K562 (cell line): Measurements from ENCODE around the gene PRKCE. TPM values are rescaled to one million over a fixed set of nuclear protein-coding genes. Genes with fewer than 3 reads are reported as not detected.

Source experiments
- ATAC-seq: fragments of 200-7000 bp; cut with Tn5 transposase; 3 replicates; pipeline ENCODE4 v1.9.1; 2020; ENCODE audit warnings: moderate library complexity
- BruUV-seq: library from RNA; stranded (reverse); fragments of 400-500 nt; replicated peaks from 2 replicates; lab custom pipeline; 2021; lab: Mats Ljungman, UMichigan
- CTCF ChIA-PET: fragments of 300-600 bp; formaldehyde crosslinking; extraction: SDS; loops from one replicate; lab custom pipeline; 2021; ENCODE audit warnings: low intra/inter-chr PET ratio; lab: Yijun Ruan, JAX
- POLR2A ChIA-PET: fragments of 300-600, 350-650 bp; sonication (Branson Sonifier 250); formaldehyde crosslinking; extraction: SDS; loops from one replicate; lab custom pipeline; 2021; ENCODE audit warnings: antibody characterized with exemption, inconsistent platforms; lab: Yijun Ruan, JAX
- DNase-seq, 4 experiments: peaks; one replicate each; pipeline versions ENCODE4 v3.0.0 to v3.0.0-alpha.2; 2011 to 2018; ENCODE audit warnings: low spot score in 3 of 4, mixed read lengths in 3 of 4; ENCODE audit errors: extremely low read depth in 1 of 4
- FAIRE-seq: peaks from 2 replicates; lab custom pipeline; 2011; peaks lifted over from hg19 to GRCh38; lab: Jason Lieb, UNC
- H2AFZ ChIP-seq: 2 replicates; pipeline ENCODE4 v1.6.0; 2011; ENCODE audit warnings: low read depth, low read length, control low read depth, inconsistent platforms
- H3K27ac ChIP-seq: fragments of 200-600 bp; 3 replicates; pipeline ENCODE4 v1.8.0; 2011; ENCODE audit warnings: low read depth, mild to moderate bottlenecking, control low read depth, inconsistent platforms, low read length, moderate library complexity, mixed read lengths; ENCODE audit errors: extremely low read depth
- H3K27me3 ChIP-seq, 2 experiments: fragments of 300-600 bp in 1 of 2; 2 replicates in 1 of 2; 3 replicates in 1 of 2; pipeline versions ENCODE4 v1.6.0 to v1.8.0; 2011; ENCODE audit warnings: inconsistent platforms in 2 of 2, low read length in 2 of 2, mild to moderate bottlenecking in 1 of 2, mixed read lengths in 1 of 2, moderate library complexity in 1 of 2; ENCODE audit not compliant: control insufficient read depth in 2 of 2, insufficient read depth in 2 of 2
- H3K36me3 ChIP-seq: fragments of 300-600 bp; 3 replicates; pipeline ENCODE4 v1.8.0; 2011; ENCODE audit warnings: mild to moderate bottlenecking, low read length, inconsistent platforms; ENCODE audit not compliant: control insufficient read depth, insufficient read depth
- H3K4me1 ChIP-seq, 2 experiments: fragments of 200-600 bp in 1 of 2; replicated peaks in 1 of 2; 2 replicates in 1 of 2; 3 replicates in 1 of 2; pipeline versions ENCODE4 v1.5.1 to v1.8.0; 2011; ENCODE audit warnings: inconsistent platforms in 2 of 2, low read length in 2 of 2, mild to moderate bottlenecking in 1 of 2, mixed read lengths in 1 of 2, moderate library complexity in 1 of 2; ENCODE audit not compliant: control insufficient read depth in 2 of 2, insufficient read depth in 2 of 2
- H3K4me2 ChIP-seq: 2 replicates; pipeline ENCODE4 v1.6.1; 2011; ENCODE audit warnings: low read length, control low read depth, inconsistent platforms, mixed read lengths; ENCODE audit not compliant: insufficient read depth
- H3K4me3 ChIP-seq: fragments of 200-600 bp; sonication (generic), shearing (Covaris generic); 2 replicates; pipeline ENCODE4 v1.5.1; 2016; ENCODE audit warnings: control low read depth, inconsistent platforms
- H3K79me2 ChIP-seq: fragments of 200-600 bp; 3 replicates; pipeline ENCODE4 v1.8.0; 2011; ENCODE audit warnings: low read length, inconsistent platforms; ENCODE audit not compliant: control insufficient read depth, insufficient read depth
- H3K9ac ChIP-seq, 2 experiments: 2 replicates each; pipeline versions ENCODE4 v1.6.0 to v1.6.1; 2011; ENCODE audit warnings: low read depth in 2 of 2, low read length in 2 of 2, control low read depth in 1 of 2, inconsistent platforms in 1 of 2, mild to moderate bottlenecking in 1 of 2, mixed read lengths in 1 of 2; ENCODE audit not compliant: insufficient read depth in 1 of 2
- H3K9me1 ChIP-seq: one replicate; pipeline ENCODE4 v1.6.0; 2011; ENCODE audit warnings: inconsistent platforms, mild to moderate bottlenecking, low read length, moderate library complexity; ENCODE audit not compliant: control insufficient read depth, insufficient read depth
- H3K9me3 ChIP-seq: replicated peaks from 2 replicates; pipeline ENCODE4 v1.5.1; 2011; ENCODE audit warnings: low read depth, low read length, inconsistent platforms; ENCODE audit not compliant: control insufficient read depth, insufficient read depth
- H4K20me1 ChIP-seq: replicated peaks from 2 replicates; pipeline ENCODE4 v1.6.1; 2011; ENCODE audit warnings: low read length, inconsistent platforms, mixed read lengths; ENCODE audit not compliant: control insufficient read depth, insufficient read depth
- HCFC1 ChIP-seq: IDR thresholded peaks from 2 replicates; pipeline ENCODE4 v1.6.1; 2012; ENCODE audit warnings: low read depth, low read length, improper control_type of control experiment
- HSF4 ChIP-seq: fragments of 250-450 bp; sonication (Bioruptor Pico); IDR thresholded peaks from 2 replicates; pipeline ENCODE4 v2.1.2; 2022; ENCODE audit warnings: mild to moderate bottlenecking, moderate library complexity, borderline replicate concordance
- LARP7 ChIP-seq: fragments of 450-650 bp; IDR thresholded peaks from 2 replicates; pipeline ENCODE4 v1.6.1; 2016
- MCM2 ChIP-seq: fragments of 450-650 bp; IDR thresholded peaks from 2 replicates; pipeline ENCODE4 v1.6.1; 2017; ENCODE audit warnings: low read depth, mild to moderate bottlenecking
- NR3C1 ChIP-seq: sonication (generic); formaldehyde crosslinking; IDR thresholded peaks from 2 replicates; pipeline ENCODE4 v1.8.1; 2022; ENCODE audit warnings: missing genetic modification reagents
- TBL1XR1 ChIP-seq, 2 experiments: IDR thresholded peaks; 2 replicates each; pipeline ENCODE4 v1.6.1; 2012; ENCODE audit warnings: improper control_type of control experiment in 2 of 2, low read length in 2 of 2, mild to moderate bottlenecking in 1 of 2
- ZNF407 ChIP-seq: fragments of 450-650 bp; IDR thresholded peaks from 2 replicates; pipeline ENCODE4 v1.6.1; 2016; ENCODE audit warnings: low read depth
- ZNF583 ChIP-seq: fragments of 250-450 bp; sonication (Bioruptor Pico); IDR thresholded peaks from 2 replicates; pipeline ENCODE4 v1.4.0; 2020
- ZNF707 ChIP-seq: fragments of 250-450 bp; sonication (Bioruptor Pico); conservative IDR thresholded peaks from 2 replicates; pipeline ENCODE4 v1.8.0; 2022; ENCODE audit warnings: inconsistent platforms, mild to moderate bottlenecking, moderate library complexity
- WGBS: fragments of 100-300 bp; shearing (Covaris generic); methylation state at CpG from one replicate; pipeline ENCODE4 v1.1.6; 2016; ENCODE audit warnings: low coverage, mixed read lengths; ENCODE audit not compliant: insufficient coverage; ENCODE audit errors: missing lambda C conversion rate; 5-methylcytosine and 5-hydroxymethylcytosine counted together
- in situ Hi-C: fragments of 300-500 bp; cut with MboI; formaldehyde crosslinking; loops from 4 replicates; pipeline ENCODE4 v1.15.0; 2018; ENCODE audit warnings: inconsistent platforms, mixed read lengths
- intact Hi-C: fragments of 100-400 bp; cut with micrococcal nuclease; formaldehyde crosslinking; loops from 2 replicates; pipeline ENCODE4 v1.14.2; 2022
- polyA plus RNA-seq, 8 experiments: library from polyadenylated mRNA; depleted of rRNA in 4 of 8; stranded (reverse) in 5 of 8; unstranded in 3 of 8; fragments of >200 nt; fragmentation: Nextera tagmentation in 2 of 8; fragmentation: Illumina TruSeq in 1 of 8; extraction: Ambion mirVana in 2 of 8; extraction: Trizol in 1 of 8; gene quantifications; 2 replicates each; pipeline versions ENCODE4 v1.2.1 to v1.2.3, GENCODE V29; 2011 to 2014; ENCODE audit warnings: inconsistent platforms in 1 of 8, missing spikeins in 1 of 8
- total RNA-seq, 7 experiments: library from RNA; depleted of rRNA in 6 of 7; stranded (reverse); fragments of >200 nt in 6 of 7; fragmentation: Illumina TruSeq in 2 of 7; extraction: Trizol in 2 of 7; gene quantifications; 2 replicates each; pipeline versions ENCODE4 v1.2.1 to v1.2.3, GENCODE V29; 2011 to 2021; ENCODE audit warnings: low replicate concordance in 1 of 7
- TF ChIP-seq, protein P1 (sequence below): sonication (generic); formaldehyde crosslinking; IDR thresholded peaks from 2 replicates; pipeline ENCODE4 v1.8.1; 2023; ENCODE audit warnings: missing genetic modification reagents, mild to moderate bottlenecking, borderline replicate concordance

PRKCE gene
- total and polyA plus RNA-seq, 9 of the 15 experiments (the other 6 are each of a cell fraction or from before 2014, with no cell fraction given) = 0.06 to 1.0 (median 0.22) TPM; not detected in 1

DNA sequence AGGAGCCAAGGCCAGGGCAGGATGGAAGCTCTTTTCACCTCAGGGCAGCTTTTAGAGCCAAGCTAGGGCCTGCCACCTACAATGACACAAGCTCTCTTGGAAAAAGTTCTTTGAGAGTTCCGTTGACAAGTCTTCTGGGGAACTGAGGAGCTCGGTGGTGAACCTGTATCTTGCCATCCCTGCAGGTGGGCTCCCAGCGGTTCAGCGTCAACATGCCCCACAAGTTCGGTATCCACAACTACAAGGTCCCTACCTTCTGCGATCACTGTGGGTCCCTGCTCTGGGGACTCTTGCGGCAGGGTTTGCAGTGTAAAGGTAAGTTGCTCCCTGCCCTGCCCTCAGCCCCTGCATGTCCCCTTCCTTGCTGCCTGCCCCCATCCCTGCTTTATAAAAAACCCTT, 332.9 kb downstream of the PRKCE start:
- Histone ChIP-seq H3K9ac (no peak overlapping the region), H3K9me3 (no peaks in the 10 kb centered on the region), H3K27ac (no peak overlapping the region), H2AFZ (no peak overlapping the region), H3K79me2 (no peaks in the 10 kb centered on the region), H4K20me1 (no peaks in the 10 kb centered on the region; the same call in 1 of the 2 replicates), H3K27me3 (peaks cover 16 to 75% of the 10 kb centered on the region in 2 experiments), H3K36me3 (no peaks in the 10 kb centered on the region), H3K4me1 (no peaks in the 10 kb centered on the region), H3K4me3 (no peak overlapping the region), H3K9me1 (no peaks in the 10 kb centered on the region), H3K4me2 (no peak overlapping the region)
- no peak for ATAC-seq
- CTCF ChIA-PET = no interaction called here
- 2% methylated on average over 7 of the region's 7 CpGs for WGBS
- no peak for DNase-seq
- no peak for FAIRE-seq
- intact Hi-C loops = no loop called here
- POLR2A ChIA-PET = no interaction called here
- no TSS peak for BruUV-seq
- in situ Hi-C loops = loop anchor here (25.0 kb wide), 1 partner anchor 1328 kb away; no protein-coding TSS in a partner anchor
- TF ChIP-seq ZNF583 (CRISPR knock-in tag) (no peak), NR3C1 (CRISPR knock-in tag) (no peak), HCFC1 (no peak), MCM2 (no peak), HSF4 (no peak), TBL1XR1 (IDR thresholded peaks at IDR 0.05; ENCODE audit: low read length in 2 of 2) (no peak), ZNF707 (CRISPR knock-in tag) (no peak), ZNF407 (no peak), LARP7 (no peak)
- TF ChIP-seq, protein P1, sequence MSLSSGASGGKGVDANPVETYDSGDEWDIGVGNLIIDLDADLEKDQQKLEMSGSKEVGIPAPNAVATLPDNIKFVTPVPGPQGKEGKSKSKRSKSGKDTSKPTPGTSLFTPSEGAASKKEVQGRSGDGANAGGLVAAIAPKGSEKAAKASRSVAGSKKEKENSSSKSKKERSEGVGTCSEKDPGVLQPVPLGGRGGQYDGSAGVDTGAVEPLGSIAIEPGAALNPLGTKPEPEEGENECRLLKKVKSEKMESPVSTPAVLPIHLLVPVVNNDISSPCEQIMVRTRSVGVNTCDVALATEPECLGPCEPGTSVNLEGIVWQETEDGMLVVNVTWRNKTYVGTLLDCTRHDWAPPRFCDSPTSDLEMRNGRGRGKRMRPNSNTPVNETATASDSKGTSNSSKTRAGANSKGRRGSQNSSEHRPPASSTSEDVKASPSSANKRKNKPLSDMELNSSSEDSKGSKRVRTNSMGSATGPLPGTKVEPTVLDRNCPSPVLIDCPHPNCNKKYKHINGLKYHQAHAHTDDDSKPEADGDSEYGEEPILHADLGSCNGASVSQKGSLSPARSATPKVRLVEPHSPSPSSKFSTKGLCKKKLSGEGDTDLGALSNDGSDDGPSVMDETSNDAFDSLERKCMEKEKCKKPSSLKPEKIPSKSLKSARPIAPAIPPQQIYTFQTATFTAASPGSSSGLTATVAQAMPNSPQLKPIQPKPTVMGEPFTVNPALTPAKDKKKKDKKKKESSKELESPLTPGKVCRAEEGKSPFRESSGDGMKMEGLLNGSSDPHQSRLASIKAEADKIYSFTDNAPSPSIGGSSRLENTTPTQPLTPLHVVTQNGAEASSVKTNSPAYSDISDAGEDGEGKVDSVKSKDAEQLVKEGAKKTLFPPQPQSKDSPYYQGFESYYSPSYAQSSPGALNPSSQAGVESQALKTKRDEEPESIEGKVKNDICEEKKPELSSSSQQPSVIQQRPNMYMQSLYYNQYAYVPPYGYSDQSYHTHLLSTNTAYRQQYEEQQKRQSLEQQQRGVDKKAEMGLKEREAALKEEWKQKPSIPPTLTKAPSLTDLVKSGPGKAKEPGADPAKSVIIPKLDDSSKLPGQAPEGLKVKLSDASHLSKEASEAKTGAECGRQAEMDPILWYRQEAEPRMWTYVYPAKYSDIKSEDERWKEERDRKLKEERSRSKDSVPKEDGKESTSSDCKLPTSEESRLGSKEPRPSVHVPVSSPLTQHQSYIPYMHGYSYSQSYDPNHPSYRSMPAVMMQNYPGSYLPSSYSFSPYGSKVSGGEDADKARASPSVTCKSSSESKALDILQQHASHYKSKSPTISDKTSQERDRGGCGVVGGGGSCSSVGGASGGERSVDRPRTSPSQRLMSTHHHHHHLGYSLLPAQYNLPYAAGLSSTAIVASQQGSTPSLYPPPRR (CRISPR knock-in tag) = no peak
